ENCODE results near the gene LGALS12.
"Not testable (repeated sequence)": the region's sequence is repeated elsewhere in the genome, so short reads cannot be mapped to it uniquely, and the experiment has no call there.

LGALS12 gene

GRCh38 chr11:63532799-63533475, 27.1 kb downstream of the LGALS12 start:
- DNase-seq (ENCODE audit: low read depth in 1 of 2, low spot score in 1 of 2): no peak

- DNase-seq (ENCODE audit: low read depth in 1 of 2, low spot score in 1 of 2): no peak
Observed at GRCh38 chr11:63534076-63534475, 28.2 kb downstream of the LGALS12 start.

GRCh38 chr11:63534895-63535461, 29.1 kb downstream of the LGALS12 start:
- DNase-seq (ENCODE audit: low read depth in 1 of 2, low spot score in 1 of 2): no peak

GRCh38 chr11:63535734-63536133, 29.9 kb downstream of the LGALS12 start:
- DNase-seq (ENCODE audit: low read depth in 1 of 2, low spot score in 1 of 2): no peak

- DNase-seq (ENCODE audit: low read depth in 1 of 2, low spot score in 1 of 2): no peak
Observed at GRCh38 chr11:63536669-63537292, 30.9 kb downstream of the LGALS12 start, which contains the start of gene PLAAT4. PLAAT4 (plus strand) TSS chr11:63536808; CDS start chr11:63536869, 61 bp downstream.

- DNase-seq (ENCODE audit: low read depth in 1 of 2, low spot score in 1 of 2): no peak
Observed at GRCh38 chr11:63537293-63538101, 31.6 kb downstream of the LGALS12 start.

GRCh38 chr11:63542506-63542905, 36.6 kb downstream of the LGALS12 start:
- not testable (repeated sequence) for DNase-seq (ENCODE audit: low read depth in 1 of 2, low spot score in 1 of 2)

- DNase-seq (ENCODE audit: low read depth in 1 of 2, low spot score in 1 of 2): no peak
Observed at GRCh38 chr11:63543711-63544110, 37.8 kb downstream of the LGALS12 start.

- DNase-seq (ENCODE audit: low read depth in 1 of 2, low spot score in 1 of 2): no peak
Observed at GRCh38 chr11:63547061-63547460, 41.2 kb downstream of the LGALS12 start.

GRCh38 chr11:63548178-63548577, 42.3 kb downstream of the LGALS12 start:
- no peak for DNase-seq (ENCODE audit: low read depth in 1 of 2, low spot score in 1 of 2)

- no peak for DNase-seq (ENCODE audit: low read depth in 1 of 2, low spot score in 1 of 2)
Observed at GRCh38 chr11:63549411-63549810, 43.5 kb downstream of the LGALS12 start.

GRCh38 chr11:63550156-63550700, 44.3 kb downstream of the LGALS12 start:
- not testable (repeated sequence) for DNase-seq (ENCODE audit: low read depth in 1 of 2, low spot score in 1 of 2)

- DNase-seq (ENCODE audit: low read depth in 1 of 2, low spot score in 1 of 2): no peak
Observed at GRCh38 chr11:63551091-63551888, 45.4 kb downstream of the LGALS12 start.

GRCh38 chr11:63551889-63552266, 46.0 kb downstream of the LGALS12 start:
- DNase-seq (ENCODE audit: low read depth in 1 of 2, low spot score in 1 of 2): no peak

GRCh38 chr11:63552921-63553320, 47.0 kb downstream of the LGALS12 start:
- DNase-seq (ENCODE audit: low read depth in 1 of 2, low spot score in 1 of 2): no peak

- DNase-seq (ENCODE audit: low read depth in 1 of 2, low spot score in 1 of 2): no peak
Observed at GRCh38 chr11:63553759-63554158, 47.9 kb downstream of the LGALS12 start.

GRCh38 chr11:63554877-63555223, 49.0 kb downstream of the LGALS12 start:
- no peak for DNase-seq (ENCODE audit: low read depth in 1 of 2, low spot score in 1 of 2)

- DNase-seq (ENCODE audit: low read depth in 1 of 2, low spot score in 1 of 2): no peak
Observed at GRCh38 chr11:63556404-63557013, 50.6 kb downstream of the LGALS12 start.

GRCh38 chr11:63557570-63557969, 51.7 kb downstream of the LGALS12 start:
- no peak for DNase-seq (ENCODE audit: low read depth in 1 of 2, low spot score in 1 of 2)

GRCh38 chr11:63558459-63559157, 52.7 kb downstream of the LGALS12 start:
- DNase-seq (ENCODE audit: low read depth in 1 of 2, low spot score in 1 of 2): no peak

Data from activated T-helper 1 cell treated with anti-CD3 and anti-CD28 coated beads, Interleukin-2, amount 50 U/mL, for 16 hours (primary cell).